ENCODE results near the gene ABO.
"Not testable (repeated sequence)": the region's sequence is repeated elsewhere in the genome, so short reads cannot be mapped to it uniquely, and the experiment has no call there.

ABO gene

DNA sequence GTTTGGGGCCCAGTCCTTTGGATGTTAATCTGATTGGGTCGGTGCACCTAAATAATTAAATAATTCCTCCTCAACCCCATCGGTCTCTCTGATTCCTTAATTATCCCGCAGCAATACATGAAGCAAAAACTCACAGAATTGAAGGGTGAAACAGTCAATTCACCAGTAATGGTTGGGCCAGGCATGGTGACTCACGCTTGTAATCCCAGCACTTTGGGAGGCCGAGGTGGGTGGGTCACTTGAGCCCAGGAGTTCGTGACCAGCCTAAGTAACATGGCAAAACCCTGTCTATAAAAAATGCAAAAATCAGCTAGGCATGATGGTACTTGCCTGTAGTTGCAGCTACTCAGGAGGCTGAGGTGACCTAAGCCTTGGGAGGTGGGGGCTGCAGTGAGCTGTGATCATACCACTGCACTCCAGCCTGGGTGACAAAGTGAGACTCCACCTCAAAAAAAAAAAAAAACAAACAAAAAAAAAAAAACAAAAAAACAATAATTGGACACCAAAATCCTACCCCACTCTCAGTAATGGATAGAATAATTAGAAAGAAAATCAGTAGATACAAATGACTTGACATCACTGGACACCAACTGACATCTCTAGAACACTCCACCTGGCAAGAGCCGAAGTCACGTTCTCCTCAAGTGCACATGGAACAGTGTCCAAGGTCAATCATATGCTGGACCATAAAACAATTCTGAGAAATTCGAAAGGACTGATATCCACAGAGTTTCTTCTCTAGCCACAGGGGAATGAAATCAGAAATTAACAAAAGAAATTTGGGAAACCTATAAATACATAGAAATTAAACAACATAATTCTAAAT lies 5.3 kb downstream of the ABO start:
- DNase-seq (ENCODE audit: low read depth), result no peak

DNA sequence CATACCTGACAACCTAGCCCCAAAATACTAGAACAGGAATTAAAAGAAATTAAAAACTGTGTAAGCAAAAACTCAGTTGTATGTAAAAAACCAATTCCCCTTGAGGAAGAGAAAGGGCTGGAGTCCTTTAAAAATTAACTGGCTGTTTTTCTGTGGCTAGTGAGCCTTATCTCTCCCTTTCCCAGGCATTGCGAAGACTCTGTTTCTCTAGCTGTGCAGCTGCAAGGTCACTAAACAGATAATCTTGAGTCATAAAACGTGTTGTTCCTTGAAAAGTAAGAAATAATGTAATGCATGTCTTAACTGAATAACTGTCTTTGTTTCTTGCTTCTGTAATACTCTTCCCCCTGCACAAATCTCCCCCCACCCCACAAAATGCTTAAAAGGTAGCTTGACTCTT lies 5.9 kb downstream of the ABO start:
- DNase-seq (ENCODE audit: low read depth); H3K4me3 ChIP-seq (ENCODE audit: low read depth, low read length): not testable (repeated sequence)

More for the DNA sequence above, 5.3 kb downstream of the ABO start:
- TF ChIP-seq, protein P1, sequence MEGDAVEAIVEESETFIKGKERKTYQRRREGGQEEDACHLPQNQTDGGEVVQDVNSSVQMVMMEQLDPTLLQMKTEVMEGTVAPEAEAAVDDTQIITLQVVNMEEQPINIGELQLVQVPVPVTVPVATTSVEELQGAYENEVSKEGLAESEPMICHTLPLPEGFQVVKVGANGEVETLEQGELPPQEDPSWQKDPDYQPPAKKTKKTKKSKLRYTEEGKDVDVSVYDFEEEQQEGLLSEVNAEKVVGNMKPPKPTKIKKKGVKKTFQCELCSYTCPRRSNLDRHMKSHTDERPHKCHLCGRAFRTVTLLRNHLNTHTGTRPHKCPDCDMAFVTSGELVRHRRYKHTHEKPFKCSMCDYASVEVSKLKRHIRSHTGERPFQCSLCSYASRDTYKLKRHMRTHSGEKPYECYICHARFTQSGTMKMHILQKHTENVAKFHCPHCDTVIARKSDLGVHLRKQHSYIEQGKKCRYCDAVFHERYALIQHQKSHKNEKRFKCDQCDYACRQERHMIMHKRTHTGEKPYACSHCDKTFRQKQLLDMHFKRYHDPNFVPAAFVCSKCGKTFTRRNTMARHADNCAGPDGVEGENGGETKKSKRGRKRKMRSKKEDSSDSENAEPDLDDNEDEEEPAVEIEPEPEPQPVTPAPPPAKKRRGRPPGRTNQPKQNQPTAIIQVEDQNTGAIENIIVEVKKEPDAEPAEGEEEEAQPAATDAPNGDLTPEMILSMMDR (IDR thresholded peaks at IDR 0.05; ENCODE audit: control insufficient read depth, extremely low read depth, insufficient read depth), result no peak
- no peak overlapping the region for H3K4me3 ChIP-seq (ENCODE audit: low read depth, low read length)

DNA sequence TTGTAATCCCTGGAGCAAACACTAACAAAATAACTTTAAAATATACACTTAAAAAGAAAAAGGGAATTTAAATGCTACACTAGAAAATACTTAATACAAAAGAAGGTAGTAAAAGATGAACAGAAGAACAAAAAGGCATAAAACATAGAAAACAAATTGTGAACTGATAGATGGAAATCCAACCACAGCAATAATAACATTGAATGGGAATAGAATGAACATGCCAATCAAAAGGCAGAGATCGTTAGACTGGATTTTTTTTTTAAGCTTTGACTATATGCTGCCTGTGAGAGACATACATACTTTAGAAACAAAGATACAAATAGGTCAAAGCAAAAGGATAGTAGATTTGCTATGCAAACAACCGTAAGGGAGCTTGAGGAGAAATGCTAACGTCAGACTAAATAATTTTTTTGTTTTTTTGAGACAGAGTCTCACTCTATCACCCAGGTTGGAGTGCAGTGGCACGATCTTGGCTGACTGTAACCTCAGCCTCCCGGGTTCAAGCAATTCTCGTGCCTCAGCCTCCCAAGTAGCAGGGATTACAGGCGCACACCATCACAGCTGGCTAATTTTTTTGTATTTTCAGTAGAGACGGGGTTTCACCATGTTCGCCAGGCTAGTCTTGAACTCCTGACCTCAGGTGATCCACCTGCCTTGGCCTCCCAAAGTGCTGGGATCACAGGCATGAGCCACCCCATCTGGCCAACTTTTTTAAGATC lies 6.5 kb downstream of the ABO start:
- TF ChIP-seq, protein P1 (IDR thresholded peaks at IDR 0.05; ENCODE audit: control insufficient read depth, extremely low read depth, insufficient read depth), result no peak
- no peak for DNase-seq (ENCODE audit: low read depth)
- H3K4me3 ChIP-seq (ENCODE audit: low read depth, low read length), result no peak overlapping the region

DNA sequence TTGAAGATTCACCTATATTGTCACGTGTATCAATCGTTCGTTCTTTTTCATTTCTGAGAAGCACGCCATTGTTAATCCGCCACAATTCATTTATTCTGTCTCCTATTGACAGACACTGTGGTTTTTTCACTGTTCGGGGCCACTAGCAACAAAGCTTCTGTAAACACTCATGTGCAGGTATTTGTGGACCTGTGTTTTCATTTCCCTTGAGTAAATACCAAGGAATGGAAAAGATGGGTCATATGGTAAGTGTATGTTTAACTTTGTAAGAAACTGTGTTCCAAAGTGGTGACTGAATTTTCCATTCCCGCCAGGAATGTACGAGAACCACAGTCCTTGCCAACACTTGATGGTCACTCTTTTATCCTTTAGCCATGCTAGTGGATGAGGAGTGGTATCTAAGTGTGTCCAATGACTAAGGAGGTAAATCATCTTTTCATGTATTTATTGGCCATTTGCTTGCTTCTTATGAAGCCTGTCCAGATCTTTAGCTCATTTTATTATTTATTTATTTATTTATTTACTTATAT lies 10.7 kb downstream of the ABO start:
- no peak overlapping the region for H3K4me3 ChIP-seq (ENCODE audit: low read depth, low read length)
- TF ChIP-seq, protein P1 (IDR thresholded peaks at IDR 0.05; ENCODE audit: control insufficient read depth, extremely low read depth, insufficient read depth), result no peak
- DNase-seq (ENCODE audit: low read depth), result peak; percentile 32

DNA sequence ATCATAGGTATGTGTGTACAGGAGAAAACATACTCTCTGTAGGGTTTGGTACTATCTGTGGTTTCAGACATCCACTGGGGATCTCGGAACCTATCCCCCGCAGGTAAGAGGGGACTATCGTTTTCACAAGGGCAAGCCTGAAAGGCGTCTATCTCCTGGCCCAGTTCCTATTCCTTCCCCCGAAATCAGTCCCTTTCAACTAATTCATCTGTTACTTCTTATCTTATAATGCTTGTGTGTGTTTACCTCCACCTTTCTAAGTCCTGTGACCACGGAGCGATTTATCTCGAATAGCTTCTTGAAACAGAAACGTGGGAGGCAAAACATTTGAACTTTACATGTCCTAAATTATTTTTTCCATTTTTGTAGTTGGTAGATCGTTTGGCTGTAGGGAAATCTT lies 11.4 kb downstream of the ABO start:
- H3K4me3 ChIP-seq (ENCODE audit: low read depth, low read length), result no peak overlapping the region
- TF ChIP-seq, protein P1 (IDR thresholded peaks at IDR 0.05; ENCODE audit: control insufficient read depth, extremely low read depth, insufficient read depth), result no peak
- DNase-seq (ENCODE audit: low read depth), result no peak

DNA sequence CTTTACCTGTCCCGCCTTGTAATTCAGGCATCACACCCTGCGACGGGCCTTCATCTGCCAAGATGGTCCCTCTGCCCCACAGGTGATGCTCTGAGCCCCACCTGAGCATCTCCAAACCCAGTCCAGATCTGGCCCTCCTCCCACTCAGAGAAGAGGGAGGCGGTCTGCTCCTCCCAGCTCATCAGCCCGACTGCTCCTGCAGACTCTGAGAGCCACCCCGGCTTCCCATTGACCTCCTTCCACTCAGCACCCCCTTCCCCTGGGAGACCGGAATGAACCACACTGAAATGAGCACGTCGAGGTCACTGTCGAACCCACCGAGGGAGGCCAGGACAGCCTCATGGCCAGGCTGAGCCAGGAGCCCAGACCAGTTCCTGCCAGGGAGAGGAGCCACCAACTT lies 12.8 kb downstream of the ABO start:
- no peak for DNase-seq (ENCODE audit: low read depth)
- H3K4me3 ChIP-seq (ENCODE audit: low read depth, low read length), result no peak overlapping the region
- TF ChIP-seq, protein P1 (IDR thresholded peaks at IDR 0.05; ENCODE audit: control insufficient read depth, extremely low read depth, insufficient read depth), result no peak

DNA sequence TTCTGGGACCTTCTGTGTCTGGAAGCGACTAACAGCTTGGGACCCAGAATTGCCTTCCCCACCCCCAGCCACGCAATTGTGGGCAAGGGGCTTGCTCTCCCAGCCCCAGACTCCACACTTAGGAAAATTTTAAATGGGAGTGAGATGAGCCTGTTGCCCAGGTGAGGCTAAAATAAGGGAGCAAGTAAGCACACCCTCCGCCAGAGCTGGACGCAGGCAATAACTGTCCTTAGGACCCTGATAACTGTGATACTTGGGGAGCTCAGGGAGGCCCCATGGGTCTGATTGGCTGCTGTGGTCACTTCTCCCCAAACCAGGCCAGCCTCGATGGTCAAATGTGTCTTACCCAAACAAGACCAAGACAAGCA lies 13.3 kb downstream of the ABO start:
- TF ChIP-seq, protein P1 (IDR thresholded peaks at IDR 0.05; ENCODE audit: control insufficient read depth, extremely low read depth, insufficient read depth), result no peak
- no peak overlapping the region for H3K4me3 ChIP-seq (ENCODE audit: low read depth, low read length)
- DNase-seq (ENCODE audit: low read depth), result no peak
